Measurements from ENCODE around the gene OR1L8.

The OR1L8 gene

DNA sequence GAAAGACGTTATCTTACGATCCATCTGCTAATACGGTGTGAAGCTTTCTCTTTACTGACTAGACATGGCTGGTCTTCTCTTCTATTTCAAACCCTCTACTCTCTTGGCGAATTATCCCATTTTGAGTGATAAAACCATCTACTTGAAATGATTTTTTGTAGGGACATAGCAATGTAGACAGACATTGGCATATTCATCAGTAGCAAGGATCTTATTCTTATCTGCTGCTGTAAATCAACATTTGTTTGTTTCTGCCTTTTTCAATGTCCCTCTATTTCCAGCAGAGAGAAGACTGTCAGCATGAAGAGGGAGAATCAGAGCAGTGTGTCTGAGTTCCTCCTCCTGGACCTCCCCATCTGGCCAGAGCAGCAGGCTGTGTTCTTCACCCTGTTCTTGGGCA lies 64.3 kb downstream of the OR1L8 start, which contains the start of gene OR1J4:
Gene OR1J4, plus strand, starts transcription at position 301 of the 400 bp plus-strand sequence. Its CDS starts 0 bp downstream, at position 301.
- TF ChIP-seq, protein P1, sequence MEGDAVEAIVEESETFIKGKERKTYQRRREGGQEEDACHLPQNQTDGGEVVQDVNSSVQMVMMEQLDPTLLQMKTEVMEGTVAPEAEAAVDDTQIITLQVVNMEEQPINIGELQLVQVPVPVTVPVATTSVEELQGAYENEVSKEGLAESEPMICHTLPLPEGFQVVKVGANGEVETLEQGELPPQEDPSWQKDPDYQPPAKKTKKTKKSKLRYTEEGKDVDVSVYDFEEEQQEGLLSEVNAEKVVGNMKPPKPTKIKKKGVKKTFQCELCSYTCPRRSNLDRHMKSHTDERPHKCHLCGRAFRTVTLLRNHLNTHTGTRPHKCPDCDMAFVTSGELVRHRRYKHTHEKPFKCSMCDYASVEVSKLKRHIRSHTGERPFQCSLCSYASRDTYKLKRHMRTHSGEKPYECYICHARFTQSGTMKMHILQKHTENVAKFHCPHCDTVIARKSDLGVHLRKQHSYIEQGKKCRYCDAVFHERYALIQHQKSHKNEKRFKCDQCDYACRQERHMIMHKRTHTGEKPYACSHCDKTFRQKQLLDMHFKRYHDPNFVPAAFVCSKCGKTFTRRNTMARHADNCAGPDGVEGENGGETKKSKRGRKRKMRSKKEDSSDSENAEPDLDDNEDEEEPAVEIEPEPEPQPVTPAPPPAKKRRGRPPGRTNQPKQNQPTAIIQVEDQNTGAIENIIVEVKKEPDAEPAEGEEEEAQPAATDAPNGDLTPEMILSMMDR (IDR thresholded peaks at IDR 0.05; ENCODE audit: low read depth, low read length, missing control alignments), result no peak
- no peak within 1 kb of the TSS for H3K4me3 ChIP-seq (replicated peaks; ENCODE audit: low read depth, low read length)
- DNase-seq (ENCODE audit: extremely low read depth, low read depth), result no peak

DNA sequence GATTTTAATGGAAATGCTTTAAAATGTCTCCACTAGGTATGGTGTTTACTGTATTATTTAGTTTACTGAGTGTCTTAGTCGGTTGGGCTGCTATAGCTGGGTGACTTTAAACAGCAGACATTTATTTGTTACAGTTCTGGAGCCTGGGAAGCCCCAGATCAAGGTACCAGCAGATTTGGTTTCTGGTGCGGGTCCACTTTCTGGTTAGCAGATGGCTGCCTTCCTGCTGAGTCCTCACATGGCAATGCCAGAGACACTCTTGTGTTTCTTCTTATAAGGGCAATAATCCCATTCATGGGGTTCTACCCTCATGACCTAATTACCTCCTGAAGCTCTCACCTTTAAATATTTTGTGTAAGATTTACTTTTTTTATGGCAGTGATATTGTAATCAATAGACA lies 65.0 kb downstream of the OR1L8 start:
- TF ChIP-seq, protein P1 (IDR thresholded peaks at IDR 0.05; ENCODE audit: low read depth, low read length, missing control alignments), result no peak

More for the DNA sequence above, 65.0 kb downstream of the OR1L8 start:
- no peak overlapping the region for H3K4me3 ChIP-seq (replicated peaks; ENCODE audit: low read depth, low read length)
- DNase-seq (ENCODE audit: extremely low read depth, low read depth), result no peak

Data from HFF-Myc (cell line).